COLO668 (cell line): ENCODE data around the gene EFNA3.
A peak's percentile ranks its signal among the peaks of the same experiment; 100 is the strongest.

ENCODE experiments used
- DNase-seq: peaks from one replicate; lab custom pipeline; 2025; ENCODE audit not compliant: unreplicated experiment; lab: John Stamatoyannopoulos, UW

Gene EFNA3

GRCh38 chr1:155066777-155067176 is 11.9 kb upstream of the EFNA3 start:
- DNase-seq, result no peak

- no peak for DNase-seq
These were observed 10.0 kb upstream of the EFNA3 start for GRCh38 chr1:155068599-155068998.

- peak; percentile 65 for DNase-seq
These were observed 9.0 kb upstream of the EFNA3 start for GRCh38 chr1:155069551-155070157.

- peak; percentile 87 for DNase-seq
These were observed 8.4 kb upstream of the EFNA3 start for GRCh38 chr1:155070158-155070621.

- DNase-seq, result peak; percentile 92
These were observed 7.7 kb upstream of the EFNA3 start for GRCh38 chr1:155070721-155071569.

GRCh38 chr1:155071701-155072100 is 6.9 kb upstream of the EFNA3 start:
- peak; percentile 54 for DNase-seq

GRCh38 chr1:155072531-155073289 is 5.9 kb upstream of the EFNA3 start:
- DNase-seq, result no peak

GRCh38 chr1:155073377-155074242 is 5.0 kb upstream of the EFNA3 start:
- DNase-seq, result peak; percentile 30

GRCh38 chr1:155075535-155075934 is 3.1 kb upstream of the EFNA3 start:
- DNase-seq, result peak; percentile 85

GRCh38 chr1:155076371-155076770 is 2.3 kb upstream of the EFNA3 start:
- no peak for DNase-seq

GRCh38 chr1:155077346-155077745 is 1.3 kb upstream of the EFNA3 start:
- peak; percentile 47 for DNase-seq

GRCh38 chr1:155077758-155078445 is 735 bp upstream of the EFNA3 start:
- DNase-seq, result peak; percentile 37

GRCh38 chr1:155079210-155079486 is 511 bp downstream of the EFNA3 start:
- no peak for DNase-seq

GRCh38 chr1:155079487-155080311 is 1.1 kb downstream of the EFNA3 start:
- DNase-seq, result peak; percentile 59

GRCh38 chr1:155080312-155081228 is 1.9 kb downstream of the EFNA3 start:
- DNase-seq, result peak; percentile 83

GRCh38 chr1:155081472-155082300 is 3.0 kb downstream of the EFNA3 start:
- DNase-seq, result peak; percentile 56

- no peak for DNase-seq
These were observed 3.8 kb downstream of the EFNA3 start for GRCh38 chr1:155082301-155083051.
